BE2C (cell line): Measurements from ENCODE around the gene KRTAP5-10.

ENCODE experiments used
- DNase-seq: peaks from one replicate; pipeline ENCODE4 v3.0.0-alpha.2; 2020
- H3K27me3 ChIP-seq: fragments of 250-450 bp; sonication (Bioruptor Pico); 2 replicates; pipeline ENCODE4 v1.5.1; 2020; ENCODE audit warnings: mild to moderate bottlenecking
- H3K36me3 ChIP-seq: fragments of 250-450 bp; sonication (Bioruptor Pico); 2 replicates; pipeline ENCODE4 v1.5.1; 2020; ENCODE audit warnings: mild to moderate bottlenecking
- H3K4me1 ChIP-seq: fragments of 250-450 bp; sonication (Bioruptor Pico); 2 replicates; pipeline ENCODE4 v1.5.1; 2020
- H3K4me3 ChIP-seq: 2 replicates; pipeline ENCODE4 v1.5.1; 2011; ENCODE audit warnings: low read depth, low read length
- H3K9me3 ChIP-seq: fragments of 250-450 bp; sonication (Bioruptor Pico); 2 replicates; pipeline ENCODE4 v1.5.1; 2020
- CTCF ChIP-seq: IDR thresholded peaks from 2 replicates; pipeline ENCODE4 v1.5.1; 2012; ENCODE audit warnings: mild to moderate bottlenecking, low read depth, low read length

Gene KRTAP5-10

GRCh38 chr11:71544525-71545214, 20.7 kb upstream of the KRTAP5-10 start:
- Histone ChIP-seq H3K36me3 (no peaks in the 10 kb centered on the region), H3K4me1 (no peaks in the 10 kb centered on the region), H3K27me3 (no peaks in the 10 kb centered on the region), H3K9me3 (no peaks in the 10 kb centered on the region), H3K4me3 (no peak overlapping the region)
- DNase-seq = no peak
- no peak for TF ChIP-seq CTCF

- DNase-seq = no peak
- no peaks in the 10 kb centered on the region for H3K36me3 ChIP-seq
- H3K27me3 ChIP-seq = peaks cover 2% of the 10 kb centered on the region; the same call in 1 of the 2 replicates
- no peaks in the 10 kb centered on the region for H3K9me3 ChIP-seq
- no peak overlapping the region for H3K4me3 ChIP-seq
- no peak for TF ChIP-seq CTCF
- no peaks in the 10 kb centered on the region for H3K4me1 ChIP-seq
These were observed 19.9 kb upstream of the KRTAP5-10 start for GRCh38 chr11:71545405-71545966.

- no peak for TF ChIP-seq CTCF
- no peaks in the 10 kb centered on the region for H3K9me3 ChIP-seq
- peaks cover 5% of the 10 kb centered on the region; the same call in 1 of the 2 replicates for H3K27me3 ChIP-seq
- DNase-seq = no peak
- no peaks in the 10 kb centered on the region for H3K36me3 ChIP-seq
- no peaks in the 10 kb centered on the region for H3K4me1 ChIP-seq
- no peak within 1 kb of the TSS for H3K4me3 ChIP-seq
These were observed 17.2 kb upstream of the KRTAP5-10 start, which contains the start of gene KRTAP5-9 for GRCh38 chr11:71548120-71548519. KRTAP5-9 (plus strand) TSS chr11:71548420; CDS start chr11:71548658, 238 bp downstream.

GRCh38 chr11:71548716-71549151, 16.6 kb upstream of the KRTAP5-10 start:
- no peak overlapping the region for H3K4me3 ChIP-seq
- H3K36me3 ChIP-seq = no peaks in the 10 kb centered on the region
- H3K27me3 ChIP-seq = peaks cover 5% of the 10 kb centered on the region; the same call in 1 of the 2 replicates
- no peaks in the 10 kb centered on the region for H3K4me1 ChIP-seq
- no peaks in the 10 kb centered on the region for H3K9me3 ChIP-seq
- DNase-seq = no peak
- TF ChIP-seq CTCF = no peak

GRCh38 chr11:71551711-71552110, 13.7 kb upstream of the KRTAP5-10 start:
- no peak for DNase-seq
- H3K4me1 ChIP-seq = no peaks in the 10 kb centered on the region
- no peaks in the 10 kb centered on the region for H3K9me3 ChIP-seq
- no peaks in the 10 kb centered on the region for H3K36me3 ChIP-seq
- peaks cover 5% of the 10 kb centered on the region; the same call in 1 of the 2 replicates for H3K27me3 ChIP-seq
- no peak for TF ChIP-seq CTCF
- H3K4me3 ChIP-seq = no peak overlapping the region

GRCh38 chr11:71554996-71555395, 10.4 kb upstream of the KRTAP5-10 start:
- Histone ChIP-seq H3K9me3 (no peaks in the 10 kb centered on the region), H3K4me1 (no peaks in the 10 kb centered on the region), H3K4me3 (no peak overlapping the region), H3K36me3 (no peaks in the 10 kb centered on the region), H3K27me3 (peaks cover 5% of the 10 kb centered on the region; the same call in 1 of the 2 replicates)
- no peak for TF ChIP-seq CTCF
- DNase-seq = no peak
